Gastrocnemius medialis (tissue), 4 donors: ENCODE results near the gene TWIST2. TPM values are rescaled to one million over a fixed set of nuclear protein-coding genes. Genes with fewer than 3 reads are reported as not detected.

Source experiments
- ATAC-seq, 2 donors: fragments of 150-250 bp; one replicate each; pipeline ENCODE4 v1.9.1; 2016
- DNase-seq, 2 donors: peaks; one replicate each; pipeline ENCODE4 v3.0.0-alpha.2; 2019
- H3K27ac ChIP-seq, 4 donors: fragments of 200-600 bp; sonication (generic); 1 replicate in 1 of 4; 2 replicates in 3 of 4; pipeline ENCODE4 v1.5.1; 2016 to 2018; ENCODE audit warnings: mild to moderate bottlenecking in 2 of 4, moderate library complexity in 1 of 4
- H3K27me3 ChIP-seq, 3 donors: fragments of 200-600 bp; sonication (generic) in 2 of 3; 1 replicate in 1 of 3; 2 replicates in 2 of 3; pipeline versions ENCODE4 v1.5.1 to v1.6.0; 2016 to 2019; ENCODE audit warnings: mild to moderate bottlenecking in 1 of 3, moderate library complexity in 1 of 3
- H3K36me3 ChIP-seq, 2 donors: fragments of 200-600 bp; sonication (generic) in 1 of 2; one replicate each; pipeline ENCODE4 v1.5.1; 2017 to 2018
- H3K4me1 ChIP-seq, 2 donors: fragments of 200-600 bp; sonication (generic) in 1 of 2; one replicate each; pipeline ENCODE4 v1.5.1; 2016 to 2017; ENCODE audit warnings: mild to moderate bottlenecking in 2 of 2
- H3K4me3 ChIP-seq, 4 donors: fragments of 200-600 bp; sonication (generic) in 3 of 4; 1 replicate in 1 of 4; 2 replicates in 3 of 4; pipeline ENCODE4 v1.5.1; 2016 to 2019; ENCODE audit warnings: mild to moderate bottlenecking in 2 of 4
- H3K9me3 ChIP-seq, 3 donors: fragments of 200-600 bp; sonication (generic) in 2 of 3; 1 replicate in 1 of 3; 2 replicates in 2 of 3; pipeline ENCODE4 v1.5.1; 2016 to 2019
- CTCF ChIP-seq, 5 experiments: fragments of 450-650 bp in 3 of 5; fragments of 200-600 bp in 2 of 5; sonication (generic) in 2 of 5; IDR thresholded peaks in 4 of 5; conservative IDR thresholded peaks in 1 of 5; 1 replicate in 4 of 5; 2 replicates in 1 of 5; pipeline ENCODE4 v1.5.1; 2016 to 2019; ENCODE audit warnings: antibody characterized with exemption in 5 of 5, mild to moderate bottlenecking in 3 of 5, moderate library complexity in 3 of 5
- POLR2A ChIP-seq, 2 donors: fragments of 450-650 bp; IDR thresholded peaks; one replicate each; pipeline ENCODE4 v1.6.1; 2017; ENCODE audit warnings: antibody characterized with exemption in 2 of 2, mild to moderate bottlenecking in 2 of 2, moderate library complexity in 2 of 2
- in situ Hi-C, 4 donors: fragments of 200-750 bp; cut with MboI; loops; one replicate each; pipeline versions ENCODE4 v1.15.0 to v1.8.0; 2017; ENCODE audit warnings: low sequenced_read_pairs in 4 of 4
- intact Hi-C: fragments of 100-400 bp; cut with DNase I; formaldehyde crosslinking; loops from one replicate; pipeline ENCODE4 v1.15.1; 2023; ENCODE audit warnings: low total_unique reads
- total RNA-seq, 4 donors: library from RNA; depleted of rRNA; stranded (reverse); fragments of >200 nt; gene quantifications; one replicate each; pipeline versions ENCODE4 v1.1.0 to v1.2.3, GENCODE V29; 2016

The TWIST2 gene
- total RNA-seq, 4 donors from 2014 or later = 1.9 to 9.3 (median 2.2) TPM

- Histone ChIP-seq H3K27me3 (peaks cover 0 to 6% (median 4%) of the 10 kb centered on the region in 3 donors), H3K4me3 (no peak overlapping the region), H3K36me3 (no peaks in the 10 kb centered on the region), H3K9me3 (peaks cover 0 to 7% (median 0%) of the 10 kb centered on the region in 3 donors), H3K27ac (no peak overlapping the region), H3K4me1 (no peaks in the 10 kb centered on the region)
- intact Hi-C loops (no loop called here), in situ Hi-C loops (no loop called here)
- no peak for ATAC-seq
- no peak for DNase-seq
- TF ChIP-seq POLR2A (IDR thresholded peaks at IDR 0.05) (no peak), CTCF (IDR thresholded peaks at IDR 0.05 in 4 of 5, conservative IDR thresholded peaks at IDR 0.05 in 1 of 5) (no peak)
Observed at GRCh38 chr2:238808761-238809160, 39.1 kb upstream of the TWIST2 start.

GRCh38 chr2:238810321-238810720, 37.6 kb upstream of the TWIST2 start:
- intact Hi-C loops (no loop called here), in situ Hi-C loops (no loop called here)
- Histone ChIP-seq H3K27ac (no peak overlapping the region), H3K4me3 (no peak overlapping the region), H3K36me3 (no peaks in the 10 kb centered on the region), H3K9me3 (peaks cover 0 to 7% (median 0%) of the 10 kb centered on the region in 3 donors), H3K4me1 (no peaks in the 10 kb centered on the region), H3K27me3 (peaks cover 1 to 4% (median 4%) of the 10 kb centered on the region in 3 donors)
- ATAC-seq = no peak
- TF ChIP-seq POLR2A (IDR thresholded peaks at IDR 0.05) = no peak
- TF ChIP-seq CTCF (IDR thresholded peaks at IDR 0.05 in 4 of 5, conservative IDR thresholded peaks at IDR 0.05 in 1 of 5) = no peak
- DNase-seq = no peak

GRCh38 chr2:238811293-238811692, 36.6 kb upstream of the TWIST2 start:
- H3K4me1 ChIP-seq = no peaks in the 10 kb centered on the region
- intact Hi-C loops (no loop called here), in situ Hi-C loops (no loop called here)
- H3K4me3 ChIP-seq = no peak overlapping the region
- DNase-seq (no peak), ATAC-seq (no peak)
- H3K36me3 ChIP-seq = no peaks in the 10 kb centered on the region
- peaks cover 3 to 4% (median 4%) of the 10 kb centered on the region in 3 donors for H3K27me3 ChIP-seq
- H3K27ac ChIP-seq = no peak overlapping the region
- H3K9me3 ChIP-seq = peaks cover 0 to 7% (median 0%) of the 10 kb centered on the region in 3 donors
- TF ChIP-seq POLR2A (IDR thresholded peaks at IDR 0.05) (no peak), CTCF (IDR thresholded peaks at IDR 0.05 in 4 of 5, conservative IDR thresholded peaks at IDR 0.05 in 1 of 5) (no peak)

GRCh38 chr2:238811759-238812158, 36.1 kb upstream of the TWIST2 start:
- TF ChIP-seq POLR2A (IDR thresholded peaks at IDR 0.05) = no peak
- no peak for TF ChIP-seq CTCF (IDR thresholded peaks at IDR 0.05 in 4 of 5, conservative IDR thresholded peaks at IDR 0.05 in 1 of 5)
- intact Hi-C loops (no loop called here), in situ Hi-C loops (no loop called here)
- Histone ChIP-seq H3K27me3 (peaks cover 3 to 6% (median 4%) of the 10 kb centered on the region in 3 donors), H3K9me3 (peaks cover 0 to 7% (median 0%) of the 10 kb centered on the region in 3 donors), H3K36me3 (no peaks in the 10 kb centered on the region), H3K4me3 (no peak overlapping the region), H3K4me1 (no peaks in the 10 kb centered on the region), H3K27ac (no peak overlapping the region)
- ATAC-seq (no peak), DNase-seq (no peak)

- no peak for DNase-seq
- H3K36me3 ChIP-seq = no peaks in the 10 kb centered on the region
- no peak for ATAC-seq
- intact Hi-C loops (no loop called here), in situ Hi-C loops (no loop called here)
- H3K27me3 ChIP-seq = peaks cover 12 to 16% (median 16%) of the 10 kb centered on the region in 3 donors
- TF ChIP-seq POLR2A (IDR thresholded peaks at IDR 0.05) = no peak
- TF ChIP-seq CTCF (IDR thresholded peaks at IDR 0.05 in 4 of 5, conservative IDR thresholded peaks at IDR 0.05 in 1 of 5) = no peak
- H3K9me3 ChIP-seq = peaks cover 0 to 7% (median 0%) of the 10 kb centered on the region in 3 donors
- no peaks in the 10 kb centered on the region for H3K4me1 ChIP-seq
- H3K27ac ChIP-seq = no peak overlapping the region
- H3K4me3 ChIP-seq = no peak overlapping the region
Observed at GRCh38 chr2:238813109-238813508, 34.8 kb upstream of the TWIST2 start.
